SK-N-MC (cell line): ENCODE data around the gene VAMP8.

ENCODE experiments used
- EZH2 ChIP-seq: fragments of 200-600 bp; sonication (generic); IDR thresholded peaks from one replicate; pipeline ENCODE4 v1.6.1; 2017; ENCODE audit warnings: antibody characterized with exemption
- POLR2AphosphoS5 ChIP-seq: IDR thresholded peaks from 2 replicates; pipeline ENCODE4 v1.6.1; 2012; ENCODE audit warnings: mild to moderate bottlenecking, low read depth, low read length, borderline replicate concordance

- no peak for TF ChIP-seq POLR2AphosphoS5
- no peak for TF ChIP-seq EZH2
These were observed 33.9 kb downstream of the VAMP8 start for GRCh38 chr2:85611217-85611704.
